SKM-1 (cell line): ENCODE measurements around the gene GLOD4.
"Not testable (repeated sequence)": the region's sequence is repeated elsewhere in the genome, so short reads cannot be mapped to it uniquely, and the experiment has no call there.

Experiments used
- DNase-seq: peaks from one replicate; lab custom pipeline; 2025; ENCODE audit not compliant: unreplicated experiment; lab: John Stamatoyannopoulos, UW

GLOD4 gene

GRCh38 chr17:802901-803881 is 21.1 kb upstream of the GLOD4 start:
- no peak for DNase-seq

GRCh38 chr17:802481-802880 is 20.4 kb upstream of the GLOD4 start:
- DNase-seq: no peak

GRCh38 chr17:801660-802059 is 19.6 kb upstream of the GLOD4 start:
- DNase-seq: no peak

GRCh38 chr17:800446-801242 is 18.6 kb upstream of the GLOD4 start:
- no peak for DNase-seq

- no peak for DNase-seq
These were observed 17.2 kb upstream of the GLOD4 start for GRCh38 chr17:799261-799660.

GRCh38 chr17:798246-798645 is 16.2 kb upstream of the GLOD4 start:
- no peak for DNase-seq

GRCh38 chr17:797236-797840 is 15.3 kb upstream of the GLOD4 start:
- DNase-seq: no peak

- no peak for DNase-seq
These were observed 14.5 kb upstream of the GLOD4 start for GRCh38 chr17:796609-797008.

GRCh38 chr17:795721-796120 is 13.6 kb upstream of the GLOD4 start:
- DNase-seq: no peak

GRCh38 chr17:795276-795675 is 13.2 kb upstream of the GLOD4 start:
- DNase-seq: no peak

GRCh38 chr17:794876-795275 is 12.8 kb upstream of the GLOD4 start:
- no peak for DNase-seq

- no peak for DNase-seq
These were observed 10.2 kb upstream of the GLOD4 start for GRCh38 chr17:792277-792676.

GRCh38 chr17:791829-792228 is 9.7 kb upstream of the GLOD4 start:
- no peak for DNase-seq

- not testable (repeated sequence) for DNase-seq
These were observed 8.8 kb upstream of the GLOD4 start for GRCh38 chr17:790874-791247.

- not testable (repeated sequence) for DNase-seq
These were observed 8.1 kb upstream of the GLOD4 start for GRCh38 chr17:789931-790873.

- DNase-seq: no peak
These were observed 7.2 kb upstream of the GLOD4 start for GRCh38 chr17:789160-789840.

GRCh38 chr17:788551-788950 is 6.5 kb upstream of the GLOD4 start:
- DNase-seq: no peak

GRCh38 chr17:787641-788221 is 5.7 kb upstream of the GLOD4 start:
- no peak for DNase-seq

GRCh38 chr17:785901-786300 is 3.8 kb upstream of the GLOD4 start:
- DNase-seq: not testable (repeated sequence)

GRCh38 chr17:784143-784542 is 2.1 kb upstream of the GLOD4 start:
- DNase-seq: no peak
